ENCODE results near the gene GPR107. TPM values are rescaled to one million over a fixed set of nuclear protein-coding genes. Genes with fewer than 3 reads are reported as not detected.

Gene GPR107
- total RNA-seq, 1 experiment from 2014 or later = 77.4 TPM

DNA sequence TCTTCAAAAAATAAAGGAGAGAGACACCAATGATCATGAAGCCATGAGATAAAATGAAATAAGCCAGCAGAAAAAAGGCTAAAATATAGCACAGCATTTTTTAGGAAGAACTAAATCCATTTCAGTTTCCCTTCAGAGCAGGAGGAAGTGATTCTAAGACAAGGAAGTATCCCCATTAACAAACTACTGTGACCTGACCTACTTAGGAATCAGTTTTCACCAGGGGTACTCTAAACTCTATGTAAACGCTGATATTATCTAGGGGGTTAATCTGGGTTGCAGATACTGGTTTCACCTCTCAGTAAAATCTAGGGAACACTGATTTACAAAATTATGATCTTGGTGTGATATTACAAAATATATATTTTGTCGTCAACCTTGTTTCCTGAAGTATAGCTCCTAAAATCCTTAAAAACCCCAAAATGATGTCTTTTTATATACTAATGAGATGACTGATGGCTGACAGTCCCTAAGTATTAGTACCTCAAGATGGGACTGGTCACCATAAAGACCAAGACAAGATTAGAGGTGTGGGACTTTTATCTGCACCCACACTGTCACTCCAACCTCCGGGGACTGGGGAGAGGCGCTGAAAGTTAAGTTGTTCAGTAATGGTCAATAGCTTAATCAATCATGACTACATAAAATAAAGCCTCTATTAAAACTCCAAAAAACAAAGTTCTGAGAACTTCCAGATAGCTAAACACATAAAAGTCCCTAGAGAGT is 7.8 kb upstream of the GPR107 start:
- H3K4me3 ChIP-seq = no peak overlapping the region
- no peaks in the 10 kb centered on the region for H3K9me3 ChIP-seq (ENCODE audit: insufficient read depth, low read depth)
- DNase-seq = no peak
- CTCF ChIA-PET = no interaction called here
- H3K79me2 ChIP-seq (ENCODE audit: low read depth) = peaks cover 15% of the 10 kb centered on the region
- BruUV-seq (replicated peaks) = no TSS peak
- peak overlapping the region; percentile 3; the same call in 1 of the 2 replicates for H3K27ac ChIP-seq
- intact Hi-C loops (cut with micrococcal nuclease; ENCODE audit: unreplicated experiment) = no loop called here
- H3K27me3 ChIP-seq (ENCODE audit: insufficient read depth, low read depth) = no peaks in the 10 kb centered on the region
- H2AFZ ChIP-seq = no peak overlapping the region
- no peaks in the 10 kb centered on the region for H4K20me1 ChIP-seq (ENCODE audit: insufficient read depth)
- peaks cover 26% of the 10 kb centered on the region for H3F3A ChIP-seq (ENCODE audit: insufficient read depth, low read depth)
- no peak for TF ChIP-seq EZH2 (IDR thresholded peaks at IDR 0.05; ENCODE audit: low read depth)
- TF ChIP-seq, protein P1, sequence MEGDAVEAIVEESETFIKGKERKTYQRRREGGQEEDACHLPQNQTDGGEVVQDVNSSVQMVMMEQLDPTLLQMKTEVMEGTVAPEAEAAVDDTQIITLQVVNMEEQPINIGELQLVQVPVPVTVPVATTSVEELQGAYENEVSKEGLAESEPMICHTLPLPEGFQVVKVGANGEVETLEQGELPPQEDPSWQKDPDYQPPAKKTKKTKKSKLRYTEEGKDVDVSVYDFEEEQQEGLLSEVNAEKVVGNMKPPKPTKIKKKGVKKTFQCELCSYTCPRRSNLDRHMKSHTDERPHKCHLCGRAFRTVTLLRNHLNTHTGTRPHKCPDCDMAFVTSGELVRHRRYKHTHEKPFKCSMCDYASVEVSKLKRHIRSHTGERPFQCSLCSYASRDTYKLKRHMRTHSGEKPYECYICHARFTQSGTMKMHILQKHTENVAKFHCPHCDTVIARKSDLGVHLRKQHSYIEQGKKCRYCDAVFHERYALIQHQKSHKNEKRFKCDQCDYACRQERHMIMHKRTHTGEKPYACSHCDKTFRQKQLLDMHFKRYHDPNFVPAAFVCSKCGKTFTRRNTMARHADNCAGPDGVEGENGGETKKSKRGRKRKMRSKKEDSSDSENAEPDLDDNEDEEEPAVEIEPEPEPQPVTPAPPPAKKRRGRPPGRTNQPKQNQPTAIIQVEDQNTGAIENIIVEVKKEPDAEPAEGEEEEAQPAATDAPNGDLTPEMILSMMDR (conservative IDR thresholded peaks at IDR 0.05) = no peak
- H3K4me2 ChIP-seq = peak overlapping the region; percentile 32
- H3K4me1 ChIP-seq (replicated peaks; ENCODE audit: insufficient read depth) = peaks cover 27% of the 10 kb centered on the region
- no peaks in the 10 kb centered on the region for H3K36me3 ChIP-seq (ENCODE audit: low read depth)
- H3K9me2 ChIP-seq (ENCODE audit: insufficient read depth) = no peaks in the 10 kb centered on the region
- POLR2A ChIA-PET (ENCODE audit: unreplicated experiment) = interaction anchor here (0.7 kb wide), 1 partner anchor 25 kb away, joined by 23 read pairs; no protein-coding TSS in a partner anchor

DNA sequence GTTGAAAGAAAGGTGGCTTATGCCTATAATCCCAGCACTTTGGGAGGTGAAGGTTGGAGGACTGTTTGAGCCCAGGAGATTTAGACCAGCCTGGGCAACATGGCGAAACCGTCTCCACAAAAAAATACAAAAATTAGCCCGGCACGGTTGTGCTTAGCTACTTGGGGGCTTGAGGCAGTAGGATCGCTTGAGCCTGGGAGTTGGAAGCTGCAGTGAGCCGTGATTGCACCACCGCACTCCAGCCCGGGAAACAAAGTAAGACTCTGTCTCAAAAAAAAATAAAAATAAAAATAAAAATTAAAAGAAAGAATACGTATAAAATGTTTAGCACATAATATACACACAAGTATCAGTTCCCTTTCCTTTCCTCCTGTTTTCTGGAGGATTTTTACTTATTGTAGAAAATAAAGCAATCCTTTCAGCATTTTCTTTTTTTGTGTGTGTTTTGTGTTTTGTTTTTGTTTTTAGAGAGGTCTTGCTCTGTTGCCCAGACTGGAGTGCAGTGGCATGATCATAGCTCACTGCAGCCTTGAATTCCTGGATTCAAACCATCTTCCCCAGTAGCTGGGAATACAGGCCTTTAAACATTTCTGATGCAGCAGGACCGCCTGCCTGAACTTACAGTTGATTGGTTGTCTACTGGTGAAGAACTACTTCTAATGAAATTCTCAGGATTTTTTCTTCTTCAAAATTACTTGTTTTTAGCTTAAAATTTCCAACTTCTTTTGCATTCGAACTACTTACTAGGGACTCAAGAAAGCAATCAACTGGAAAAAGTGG is 4.1 kb upstream of the GPR107 start:
- Histone ChIP-seq H3K4me2 (no peak overlapping the region), H3K36me3 (ENCODE audit: low read depth) (no peaks in the 10 kb centered on the region), H4K20me1 (ENCODE audit: insufficient read depth) (no peaks in the 10 kb centered on the region), H3K4me3 (no peak overlapping the region), H3K27me3 (ENCODE audit: insufficient read depth, low read depth) (no peaks in the 10 kb centered on the region), H3K27ac (no peak overlapping the region), H2AFZ (no peak overlapping the region), H3K9me2 (ENCODE audit: insufficient read depth) (no peaks in the 10 kb centered on the region), H3K9me3 (ENCODE audit: insufficient read depth, low read depth) (no peaks in the 10 kb centered on the region), H3K4me1 (replicated peaks; ENCODE audit: insufficient read depth) (peaks cover 38% of the 10 kb centered on the region), H3K79me2 (ENCODE audit: low read depth) (peaks cover 29% of the 10 kb centered on the region), H3F3A (ENCODE audit: insufficient read depth, low read depth) (peaks cover 31% of the 10 kb centered on the region)
- no peak for TF ChIP-seq EZH2 (IDR thresholded peaks at IDR 0.05; ENCODE audit: low read depth)
- TF ChIP-seq, protein P1 (conservative IDR thresholded peaks at IDR 0.05) = no peak
- POLR2A ChIA-PET (ENCODE audit: unreplicated experiment) = no interaction called here
- intact Hi-C loops (cut with micrococcal nuclease; ENCODE audit: unreplicated experiment) = loop anchor here (5.0 kb wide), 1 partner anchor 137 kb away; no protein-coding TSS in a partner anchor
- DNase-seq = no peak
- BruUV-seq (replicated peaks) = no TSS peak
- CTCF ChIA-PET = no interaction called here

DNA sequence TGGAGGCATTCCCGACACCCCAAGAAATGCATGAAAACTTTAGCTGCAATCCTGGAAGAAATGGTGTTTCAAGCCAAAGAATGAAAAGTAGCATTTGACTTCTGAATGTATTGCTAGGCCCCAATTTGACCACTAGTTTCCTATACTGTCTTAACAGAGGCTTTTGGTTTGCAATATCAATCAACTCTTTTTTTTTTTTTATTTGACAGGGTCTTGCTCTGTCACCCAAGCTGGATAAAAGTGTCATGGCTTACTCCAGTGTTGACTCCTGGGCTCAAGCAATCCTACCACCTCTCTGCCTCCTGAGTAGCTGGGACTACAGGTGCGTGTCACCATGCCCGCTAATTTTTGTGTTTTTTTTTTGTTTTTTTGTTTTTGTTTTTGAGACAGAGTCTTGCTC is 3.2 kb upstream of the GPR107 start:
- H2AFZ ChIP-seq = no peak overlapping the region
- CTCF ChIA-PET = no interaction called here

More for the DNA sequence above, 3.2 kb upstream of the GPR107 start:
- no peak overlapping the region for H3K27ac ChIP-seq
- H3K27me3 ChIP-seq (ENCODE audit: insufficient read depth, low read depth) = no peaks in the 10 kb centered on the region
- H3K4me2 ChIP-seq = no peak overlapping the region
- POLR2A ChIA-PET (ENCODE audit: unreplicated experiment) = no interaction called here
- no peak for DNase-seq
- peaks cover 37% of the 10 kb centered on the region for H3K79me2 ChIP-seq (ENCODE audit: low read depth)
- H3K4me3 ChIP-seq = no peak overlapping the region
- no peaks in the 10 kb centered on the region for H3K9me3 ChIP-seq (ENCODE audit: insufficient read depth, low read depth)
- no peaks in the 10 kb centered on the region for H3K36me3 ChIP-seq (ENCODE audit: low read depth)
- no peaks in the 10 kb centered on the region for H3K9me2 ChIP-seq (ENCODE audit: insufficient read depth)
- BruUV-seq (replicated peaks) = no TSS peak
- intact Hi-C loops (cut with micrococcal nuclease; ENCODE audit: unreplicated experiment) = loop anchor here (5.0 kb wide), 1 partner anchor 138 kb away; no protein-coding TSS in a partner anchor
- H3K4me1 ChIP-seq (replicated peaks; ENCODE audit: insufficient read depth) = peaks cover 37% of the 10 kb centered on the region
- H4K20me1 ChIP-seq (ENCODE audit: insufficient read depth) = no peaks in the 10 kb centered on the region
- TF ChIP-seq, protein P1 (conservative IDR thresholded peaks at IDR 0.05) = no peak
- TF ChIP-seq EZH2 (IDR thresholded peaks at IDR 0.05; ENCODE audit: low read depth) = no peak
- peaks cover 25% of the 10 kb centered on the region for H3F3A ChIP-seq (ENCODE audit: insufficient read depth, low read depth)

Data from PC-9 (cell line).